Head of caudate nucleus (tissue), 42 donors: Measurements from ENCODE around the gene ACOT8.
"Not testable (repeated sequence)": the region's sequence is repeated elsewhere in the genome, so short reads cannot be mapped to it uniquely, and the experiment has no call there.

Experiments
- DNase-seq, 42 donors: peaks; one replicate each; pipeline versions ENCODE4 v3.0.0 to v3.0.0-alpha.2; 2020 to 2021; ENCODE audit warnings: mixed read lengths in 7 of 42
- intact Hi-C: fragments of 100-400 bp; cut with DNase I; formaldehyde crosslinking; loops from one replicate; pipeline ENCODE4 v1.15.0; 2022

ACOT8 gene

GRCh38 chr20:45890077-45890984 is 33.1 kb upstream of the ACOT8 start:
- intact Hi-C loops: loop anchor here (2.0 kb wide), 1 partner anchor 44 kb away; the partner anchor contains the start of gene PCIF1
- DNase-seq: peak; percentile 51 to 85 (median 69)

GRCh38 chr20:45888681-45889080 is 31.5 kb upstream of the ACOT8 start:
- intact Hi-C loops: no loop called here

GRCh38 chr20:45887346-45887715 is 30.1 kb upstream of the ACOT8 start, which contains the start of gene SPATA25:
Gene SPATA25, minus strand, starts transcription at chr20:45887622. Its CDS starts 32 bp downstream, at chr20:45887590.
- intact Hi-C loops: no loop called here
- no peak for DNase-seq

More at GRCh38 chr20:45888681-45889080, 31.5 kb upstream of the ACOT8 start:
- DNase-seq: no peak

GRCh38 chr20:45886590-45887345 is 29.6 kb upstream of the ACOT8 start:
- intact Hi-C loops: no loop called here
- no peak for DNase-seq

GRCh38 chr20:45883100-45883469 is 25.9 kb upstream of the ACOT8 start:
- intact Hi-C loops: no loop called here
- DNase-seq: no peak

GRCh38 chr20:45882469-45883099 is 25.4 kb upstream of the ACOT8 start:
- intact Hi-C loops: no loop called here
- DNase-seq: no peak

- intact Hi-C loops: no loop called here
- peak; percentile 98 to 100 (median 100) for DNase-seq
These were observed 24.0 kb upstream of the ACOT8 start, which contains the start of gene ZSWIM1 for GRCh38 chr20:45880988-45881788. Gene ZSWIM1, plus strand, starts transcription at chr20:45881227. Its CDS starts 1,366 bp downstream, at chr20:45882593.

GRCh38 chr20:45878076-45878761 is 21.0 kb upstream of the ACOT8 start:
- no peak for DNase-seq
- intact Hi-C loops: no loop called here

GRCh38 chr20:45874576-45874975 is 17.4 kb upstream of the ACOT8 start:
- intact Hi-C loops: no loop called here
- DNase-seq: no peak

- not testable (repeated sequence) for DNase-seq
These were observed 16.9 kb upstream of the ACOT8 start for GRCh38 chr20:45874104-45874481.

GRCh38 chr20:45873409-45874103 is 16.4 kb upstream of the ACOT8 start:
- intact Hi-C loops: no loop called here
- no peak for DNase-seq

More at GRCh38 chr20:45874104-45874481, 16.9 kb upstream of the ACOT8 start:
- intact Hi-C loops: not testable (repeated sequence)

- DNase-seq: no peak
- intact Hi-C loops: no loop called here
These were observed 15.4 kb upstream of the ACOT8 start for GRCh38 chr20:45872626-45873025.

- intact Hi-C loops: no loop called here
- DNase-seq: no peak
These were observed 10.6 kb upstream of the ACOT8 start for GRCh38 chr20:45867819-45868176.

- intact Hi-C loops: no loop called here
- no peak for DNase-seq
These were observed 10.1 kb upstream of the ACOT8 start for GRCh38 chr20:45867136-45867818.

- no peak for DNase-seq
- intact Hi-C loops: no loop called here
These were observed 9.3 kb upstream of the ACOT8 start for GRCh38 chr20:45866454-45866853.

- intact Hi-C loops: no loop called here
- DNase-seq: no peak
These were observed 6.6 kb upstream of the ACOT8 start for GRCh38 chr20:45863543-45864470.
